H1 (cell line): ENCODE results near the gene CRELD1. TPM values are rescaled to one million over a fixed set of nuclear protein-coding genes. Genes with fewer than 3 reads are reported as not detected.

Experiments
- ATF3 ChIP-seq: IDR thresholded peaks from 2 replicates; pipeline ENCODE4 v1.6.1; 2011; ENCODE audit warnings: low read depth, mild to moderate bottlenecking, low read length; ENCODE audit not compliant: insufficient read depth
- CBX5 ChIP-seq: fragments of 300-800, 300-1000 bp; sonication (generic); IDR thresholded peaks from 2 replicates; pipeline ENCODE4 v1.7.1; 2016; ENCODE audit warnings: antibody characterized with exemption, low read length, low read depth
- CHD1 ChIP-seq: IDR thresholded peaks from 2 replicates; pipeline ENCODE4 v1.6.1; 2012; ENCODE audit warnings: low read depth, low read length, improper control_type of control experiment
- SRF ChIP-seq: IDR thresholded peaks from 2 replicates; pipeline ENCODE4 v1.6.1; 2011; ENCODE audit warnings: mild to moderate bottlenecking, low read depth, low read length, moderate library complexity
- TAF1 ChIP-seq: IDR thresholded peaks from 2 replicates; pipeline ENCODE4 v1.6.1; 2011; ENCODE audit warnings: mild to moderate bottlenecking, low read depth, low read length
- polyA plus RNA-seq, 7 experiments: library from polyadenylated mRNA; depleted of rRNA in 3 of 7; stranded (reverse) in 5 of 7; unstranded in 2 of 7; fragments of >200 nt in 5 of 7; fragments of 200-250 nt in 2 of 7; gene quantifications; 1 replicate in 5 of 7; 2 replicates in 1 of 7; 4 replicates in 1 of 7; pipeline versions ENCODE4 v1.2.1 to v1.2.3, GENCODE V29; 2011 to 2013; ENCODE audit warnings: missing spikeins in 2 of 7, mixed read lengths in 2 of 7
- total RNA-seq: library from RNA; stranded (reverse); fragmentation: NEBNext Ultra II Directional; extraction: Animal tissue kit (Norgen Biotek cat#: 25700); gene quantifications from 2 replicates; pipeline ENCODE4 v1.2.1, GENCODE V29; 2021
- TF ChIP-seq, protein P1 (sequence below): IDR thresholded peaks from 2 replicates; pipeline ENCODE4 v1.6.1; 2012; ENCODE audit warnings: low read length, inconsistent platforms

CRELD1 gene
- total and polyA plus RNA-seq, 2 of the 8 experiments (the other 6 are each of a cell fraction or from before 2014, with no cell fraction given) = 12.9 to 15.1 TPM

DNA sequence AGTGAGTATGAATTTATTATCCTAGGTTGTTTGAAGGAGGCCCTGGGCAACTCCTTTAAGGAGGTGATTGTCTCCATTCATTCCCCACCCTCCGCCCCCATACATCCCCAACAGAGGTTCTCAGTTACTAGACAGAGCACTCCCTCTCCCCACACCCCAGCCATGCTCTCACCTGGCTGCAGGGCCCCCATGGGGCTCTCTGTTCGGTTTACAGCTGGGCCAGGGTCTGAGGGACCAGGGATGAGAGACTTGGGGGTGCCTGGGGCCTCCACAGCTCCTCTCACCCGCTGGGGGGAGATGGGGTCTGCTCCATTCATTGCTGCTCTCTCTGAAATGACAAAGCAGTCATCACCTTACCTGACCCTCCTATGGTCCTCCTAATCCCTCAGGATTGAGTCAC lies 15.0 kb downstream of the CRELD1 start (continued):
- TF ChIP-seq ATF3 = no peak
- no peak for TF ChIP-seq CHD1
- TF ChIP-seq, protein P1, sequence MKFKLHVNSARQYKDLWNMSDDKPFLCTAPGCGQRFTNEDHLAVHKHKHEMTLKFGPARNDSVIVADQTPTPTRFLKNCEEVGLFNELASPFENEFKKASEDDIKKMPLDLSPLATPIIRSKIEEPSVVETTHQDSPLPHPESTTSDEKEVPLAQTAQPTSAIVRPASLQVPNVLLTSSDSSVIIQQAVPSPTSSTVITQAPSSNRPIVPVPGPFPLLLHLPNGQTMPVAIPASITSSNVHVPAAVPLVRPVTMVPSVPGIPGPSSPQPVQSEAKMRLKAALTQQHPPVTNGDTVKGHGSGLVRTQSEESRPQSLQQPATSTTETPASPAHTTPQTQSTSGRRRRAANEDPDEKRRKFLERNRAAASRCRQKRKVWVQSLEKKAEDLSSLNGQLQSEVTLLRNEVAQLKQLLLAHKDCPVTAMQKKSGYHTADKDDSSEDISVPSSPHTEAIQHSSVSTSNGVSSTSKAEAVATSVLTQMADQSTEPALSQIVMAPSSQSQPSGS = no peak
- no peak for TF ChIP-seq SRF
- no peak for TF ChIP-seq CBX5
- no peak for TF ChIP-seq TAF1
- TF ChIP-seq, all 59 proteins: peak for 0
